Progenitor cell of endocrine pancreas (in vitro differentiated cells): ENCODE measurements around the gene CXorf58. TPM values are rescaled to one million over a fixed set of nuclear protein-coding genes. Genes with fewer than 3 reads are reported as not detected.

Experiments
- DNase-seq: peaks from one replicate; pipeline ENCODE4 v3.0.0; 2021; ENCODE audit warnings: low spot score; ENCODE audit not compliant: unreplicated experiment
- H3K27ac Mint-ChIP-seq: 2 replicates; pipeline ENCODE4 v1.8.0; 2021; ENCODE audit warnings: mild to moderate bottlenecking, moderate library complexity, mixed read lengths
- H3K27me3 Mint-ChIP-seq: 2 replicates; pipeline ENCODE4 v1.8.0; 2021; ENCODE audit warnings: mixed read lengths
- H3K36me3 Mint-ChIP-seq: 2 replicates; pipeline ENCODE4 v1.8.0; 2022; ENCODE audit warnings: mixed read lengths; ENCODE audit not compliant: insufficient read depth
- H3K4me1 Mint-ChIP-seq: 2 replicates; pipeline ENCODE4 v1.8.0; 2021; ENCODE audit warnings: low read depth, mixed read lengths
- H3K4me3 Mint-ChIP-seq: 2 replicates; pipeline ENCODE4 v1.8.0; 2021; ENCODE audit warnings: low read depth, mild to moderate bottlenecking, moderate library complexity, mixed read lengths
- H3K9me3 Mint-ChIP-seq: 2 replicates; pipeline ENCODE4 v1.8.0; 2021; ENCODE audit warnings: low read depth, mixed read lengths
- total RNA-seq: library from RNA; stranded (reverse); gene quantifications from 2 replicates; pipeline ENCODE4 v1.2.1, GENCODE V29; 2021
- TF ChIP-seq, protein P1 (sequence below): fragments of 200-600 bp; sonication (generic); IDR thresholded peaks from one replicate; pipeline ENCODE4 v1.5.0; 2021; ENCODE audit warnings: antibody characterized with exemption, mild to moderate bottlenecking; ENCODE audit not compliant: unreplicated experiment

CXorf58 gene
- total RNA-seq, 1 donor from 2014 or later = 0.22 TPM

DNA sequence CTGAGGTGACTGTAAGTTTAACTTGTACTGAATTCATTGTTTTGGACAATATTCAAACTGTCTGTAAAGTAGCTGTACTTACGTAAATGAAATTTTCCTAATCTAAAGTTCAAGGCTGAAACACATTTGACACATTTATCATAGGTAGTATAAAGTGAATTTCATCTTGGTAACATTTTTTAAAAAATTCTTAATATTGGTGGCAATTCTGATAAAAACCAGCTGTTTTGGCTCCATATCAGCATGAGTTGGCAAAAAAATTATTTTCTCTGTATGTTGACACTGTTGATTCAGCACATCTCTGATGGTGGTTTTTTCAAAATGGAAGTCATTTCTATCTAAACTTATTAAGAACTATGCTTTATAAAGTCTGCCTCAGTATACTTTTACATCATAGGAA lies 30.9 kb downstream of the CXorf58 start:
- Mint-ChIP-seq H3K27me3 (peaks cover 3% of the 10 kb centered on the region), H3K36me3 (no peaks in the 10 kb centered on the region), H3K9me3 (no peaks in the 10 kb centered on the region), H3K4me3 (no peak overlapping the region), H3K27ac (no peak overlapping the region), H3K4me1 (no peaks in the 10 kb centered on the region)
- TF ChIP-seq, protein P1, sequence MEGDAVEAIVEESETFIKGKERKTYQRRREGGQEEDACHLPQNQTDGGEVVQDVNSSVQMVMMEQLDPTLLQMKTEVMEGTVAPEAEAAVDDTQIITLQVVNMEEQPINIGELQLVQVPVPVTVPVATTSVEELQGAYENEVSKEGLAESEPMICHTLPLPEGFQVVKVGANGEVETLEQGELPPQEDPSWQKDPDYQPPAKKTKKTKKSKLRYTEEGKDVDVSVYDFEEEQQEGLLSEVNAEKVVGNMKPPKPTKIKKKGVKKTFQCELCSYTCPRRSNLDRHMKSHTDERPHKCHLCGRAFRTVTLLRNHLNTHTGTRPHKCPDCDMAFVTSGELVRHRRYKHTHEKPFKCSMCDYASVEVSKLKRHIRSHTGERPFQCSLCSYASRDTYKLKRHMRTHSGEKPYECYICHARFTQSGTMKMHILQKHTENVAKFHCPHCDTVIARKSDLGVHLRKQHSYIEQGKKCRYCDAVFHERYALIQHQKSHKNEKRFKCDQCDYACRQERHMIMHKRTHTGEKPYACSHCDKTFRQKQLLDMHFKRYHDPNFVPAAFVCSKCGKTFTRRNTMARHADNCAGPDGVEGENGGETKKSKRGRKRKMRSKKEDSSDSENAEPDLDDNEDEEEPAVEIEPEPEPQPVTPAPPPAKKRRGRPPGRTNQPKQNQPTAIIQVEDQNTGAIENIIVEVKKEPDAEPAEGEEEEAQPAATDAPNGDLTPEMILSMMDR = no peak
- DNase-seq = no peak

- Mint-ChIP-seq H3K27me3 (peaks cover 3% of the 10 kb centered on the region), H3K36me3 (no peaks in the 10 kb centered on the region), H3K9me3 (no peaks in the 10 kb centered on the region), H3K4me1 (no peaks in the 10 kb centered on the region), H3K27ac (no peak overlapping the region), H3K4me3 (no peak overlapping the region)
- DNase-seq = no peak
- TF ChIP-seq, protein P1 = no peak
These were observed 31.4 kb downstream of the CXorf58 start for GRCh38 chrX:23939203-23939602.

- no peaks in the 10 kb centered on the region for H3K9me3 Mint-ChIP-seq
- H3K27me3 Mint-ChIP-seq = no peaks in the 10 kb centered on the region
- DNase-seq = no peak
- no peak overlapping the region for H3K27ac Mint-ChIP-seq
- TF ChIP-seq, protein P1 = no peak
- no peaks in the 10 kb centered on the region for H3K4me1 Mint-ChIP-seq
- H3K4me3 Mint-ChIP-seq = no peak overlapping the region
- no peaks in the 10 kb centered on the region for H3K36me3 Mint-ChIP-seq
These were observed 36.4 kb downstream of the CXorf58 start for GRCh38 chrX:23944234-23944633.

- DNase-seq = no peak
- H3K36me3 Mint-ChIP-seq = no peaks in the 10 kb centered on the region
- TF ChIP-seq, protein P1 = no peak
- no peak overlapping the region for H3K27ac Mint-ChIP-seq
- no peaks in the 10 kb centered on the region for H3K9me3 Mint-ChIP-seq
- no peak overlapping the region for H3K4me3 Mint-ChIP-seq
- no peaks in the 10 kb centered on the region for H3K27me3 Mint-ChIP-seq
- no peaks in the 10 kb centered on the region for H3K4me1 Mint-ChIP-seq
These were observed 37.4 kb downstream of the CXorf58 start for GRCh38 chrX:23945206-23945605.

- H3K27me3 Mint-ChIP-seq = no peaks in the 10 kb centered on the region
These were observed 44.6 kb downstream of the CXorf58 start for GRCh38 chrX:23952391-23952790.

More at GRCh38 chrX:23952391-23952790, 44.6 kb downstream of the CXorf58 start:
- H3K4me3 Mint-ChIP-seq = no peak overlapping the region
- no peaks in the 10 kb centered on the region for H3K4me1 Mint-ChIP-seq
- H3K36me3 Mint-ChIP-seq = no peaks in the 10 kb centered on the region
- TF ChIP-seq, protein P1 = no peak
- no peak for DNase-seq
- no peak overlapping the region for H3K27ac Mint-ChIP-seq
- H3K9me3 Mint-ChIP-seq = no peaks in the 10 kb centered on the region
